Sigmoid colon (tissue), 4 donors: Measurements from ENCODE around the gene NTNG2.

ENCODE experiments used
- CTCF ChIP-seq, 4 experiments: fragments of 450-650 bp in 3 of 4; fragments of 200-600 bp in 1 of 4; IDR thresholded peaks; one replicate each; pipeline ENCODE4 v1.5.1; 2016 to 2019; ENCODE audit warnings: antibody characterized with exemption in 4 of 4, mild to moderate bottlenecking in 3 of 4, moderate library complexity in 2 of 4
- POLR2AphosphoS5 ChIP-seq, 4 donors: sonication (generic); formaldehyde crosslinking; IDR thresholded peaks; one replicate each; pipeline ENCODE4 v1.6.1; 2017; ENCODE audit warnings: antibody characterized with exemption in 4 of 4

- TF ChIP-seq CTCF (IDR thresholded peaks at IDR 0.05) = no peak
- peak in 1 of 4 donors; percentile 4 for TF ChIP-seq POLR2AphosphoS5 (IDR thresholded peaks at IDR 0.05)
Observed at GRCh38 chr9:132260846-132261245, 99.0 kb downstream of the NTNG2 start.
